ENCODE results near the gene SLC41A3. TPM values are rescaled to one million over a fixed set of nuclear protein-coding genes. Genes with fewer than 3 reads are reported as not detected.

Gene SLC41A3
- total RNA-seq, 1 experiment from 2014 or later, result 41.3 TPM

DNA sequence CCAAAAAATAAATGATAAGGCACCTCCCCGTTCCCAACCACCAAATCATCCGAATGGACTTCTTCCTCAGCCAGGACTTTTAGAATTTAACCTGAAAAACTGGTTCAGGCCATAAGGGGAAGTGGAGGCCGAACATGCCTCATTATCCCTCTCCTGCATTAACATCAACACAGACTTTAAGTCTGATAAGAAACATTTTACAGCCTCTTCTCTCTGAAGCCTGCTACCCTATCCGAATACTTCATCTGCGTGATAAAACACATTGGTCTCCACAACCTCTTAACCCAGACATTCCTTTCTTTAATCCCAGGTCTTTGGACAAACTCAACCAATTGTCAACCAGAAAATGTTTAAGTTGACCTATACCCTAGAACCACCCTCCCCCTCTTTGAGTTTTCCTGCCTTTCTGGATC, 850 bp upstream of the SLC41A3 start:
- CTCF ChIA-PET, result interaction anchor here (0.9 kb wide), 1 partner anchor 156 kb away, joined by 3 read pairs; no protein-coding TSS in a partner anchor
- intact Hi-C loops (cut with micrococcal nuclease; ENCODE audit: unreplicated experiment), result loop anchor here (1.0 to 10.0 kb wide), 2 partner anchors 94 to 170 kb away; no protein-coding TSS in a partner anchor
- Mint-ChIP-seq H3K9me3 (ENCODE audit: unreplicated experiment) (no peaks in the 10 kb centered on the region), H3K4me1 (ENCODE audit: low read depth, unreplicated experiment) (peaks cover 15% of the 10 kb centered on the region), H3K36me3 (ENCODE audit: insufficient read depth, unreplicated experiment) (no peaks in the 10 kb centered on the region), H3K27ac (ENCODE audit: unreplicated experiment) (peak overlapping the region; percentile 85), H3K27me3 (ENCODE audit: insufficient read depth, unreplicated experiment) (no peaks in the 10 kb centered on the region), H3K4me3 (ENCODE audit: unreplicated experiment) (peak overlapping the region; percentile 81)
- peak overlapping the region; percentile 73 for H3K4me3 ChIP-seq (ENCODE audit: low read depth, low read length)
- DNase-seq, result no peak
- peaks cover 7% of the 10 kb centered on the region; the same call in 1 of the 2 replicates for H3K4me1 ChIP-seq
- TF ChIP-seq, protein P1, sequence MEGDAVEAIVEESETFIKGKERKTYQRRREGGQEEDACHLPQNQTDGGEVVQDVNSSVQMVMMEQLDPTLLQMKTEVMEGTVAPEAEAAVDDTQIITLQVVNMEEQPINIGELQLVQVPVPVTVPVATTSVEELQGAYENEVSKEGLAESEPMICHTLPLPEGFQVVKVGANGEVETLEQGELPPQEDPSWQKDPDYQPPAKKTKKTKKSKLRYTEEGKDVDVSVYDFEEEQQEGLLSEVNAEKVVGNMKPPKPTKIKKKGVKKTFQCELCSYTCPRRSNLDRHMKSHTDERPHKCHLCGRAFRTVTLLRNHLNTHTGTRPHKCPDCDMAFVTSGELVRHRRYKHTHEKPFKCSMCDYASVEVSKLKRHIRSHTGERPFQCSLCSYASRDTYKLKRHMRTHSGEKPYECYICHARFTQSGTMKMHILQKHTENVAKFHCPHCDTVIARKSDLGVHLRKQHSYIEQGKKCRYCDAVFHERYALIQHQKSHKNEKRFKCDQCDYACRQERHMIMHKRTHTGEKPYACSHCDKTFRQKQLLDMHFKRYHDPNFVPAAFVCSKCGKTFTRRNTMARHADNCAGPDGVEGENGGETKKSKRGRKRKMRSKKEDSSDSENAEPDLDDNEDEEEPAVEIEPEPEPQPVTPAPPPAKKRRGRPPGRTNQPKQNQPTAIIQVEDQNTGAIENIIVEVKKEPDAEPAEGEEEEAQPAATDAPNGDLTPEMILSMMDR (IDR thresholded peaks at IDR 0.05; ENCODE audit: insufficient read depth in 1 of 2, low read depth in 1 of 2, low read length in 1 of 2, severe bottlenecking in 1 of 2, unreplicated experiment in 1 of 2), result no peak
- H3K36me3 ChIP-seq (ENCODE audit: control insufficient read depth, insufficient read depth, low read length), result no peaks in the 10 kb centered on the region
- H3K27me3 ChIP-seq (replicated peaks; ENCODE audit: control insufficient read depth, insufficient read depth, low read length), result no peaks in the 10 kb centered on the region
- TSS peak; percentile 71 for BruUV-seq (replicated peaks)
- POLR2A ChIA-PET, result interaction anchor here (1.0 kb wide), 1 partner anchor 24 kb away, joined by 3 read pairs; no protein-coding TSS in a partner anchor
- peaks cover 23% of the 10 kb centered on the region for H3K9me3 ChIP-seq

DNA sequence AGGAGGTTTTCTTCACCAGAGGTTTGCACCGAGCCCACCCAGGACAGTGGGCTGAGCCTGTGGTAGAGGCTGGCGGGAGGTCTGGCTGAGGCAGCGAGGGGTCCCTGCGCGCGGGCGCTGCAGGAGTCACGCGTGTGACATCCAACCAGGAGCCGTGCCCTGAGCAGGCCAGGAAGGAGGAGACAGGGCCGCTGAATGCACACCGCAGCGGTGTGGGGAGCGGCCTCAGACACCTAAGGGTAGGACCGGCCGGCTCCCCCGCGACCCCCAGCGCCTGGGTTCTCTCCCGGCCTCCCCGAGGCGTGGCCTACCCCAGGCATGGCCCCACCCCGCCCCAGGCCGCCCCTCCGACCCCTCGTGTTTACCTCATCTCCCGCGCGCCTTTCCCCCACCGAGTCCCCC, 412 bp downstream of the SLC41A3 start:
- intact Hi-C loops (cut with micrococcal nuclease; ENCODE audit: unreplicated experiment), result loop anchor here (10.0 kb wide), 1 partner anchor 169 kb away; no protein-coding TSS in a partner anchor
- Mint-ChIP-seq H3K36me3 (ENCODE audit: insufficient read depth, unreplicated experiment) (no peaks in the 10 kb centered on the region), H3K4me3 (ENCODE audit: unreplicated experiment) (peak overlapping the region; percentile 81), H3K4me1 (ENCODE audit: low read depth, unreplicated experiment) (peaks cover 15% of the 10 kb centered on the region), H3K27ac (ENCODE audit: unreplicated experiment) (peak overlapping the region; percentile 72), H3K9me3 (ENCODE audit: unreplicated experiment) (no peaks in the 10 kb centered on the region), H3K27me3 (ENCODE audit: insufficient read depth, unreplicated experiment) (no peaks in the 10 kb centered on the region)
- peak; percentile 47 to 56 for DNase-seq
- TF ChIP-seq, protein P1 (IDR thresholded peaks at IDR 0.05; ENCODE audit: insufficient read depth in 1 of 2, low read depth in 1 of 2, low read length in 1 of 2, severe bottlenecking in 1 of 2, unreplicated experiment in 1 of 2), result no peak
- Histone ChIP-seq H3K36me3 (ENCODE audit: control insufficient read depth, insufficient read depth, low read length) (no peaks in the 10 kb centered on the region), H3K4me1 (peaks cover 7% of the 10 kb centered on the region; the same call in 1 of the 2 replicates), H3K4me3 (ENCODE audit: low read depth, low read length) (peak overlapping the region; percentile 73), H3K27me3 (replicated peaks; ENCODE audit: control insufficient read depth, insufficient read depth, low read length) (no peaks in the 10 kb centered on the region), H3K9me3 (peaks cover 20% of the 10 kb centered on the region)
- no TSS peak for BruUV-seq (replicated peaks)
- POLR2A ChIA-PET, result interaction anchor here (0.6 to 0.7 kb wide), 2 partner anchors 187 to 315 kb away, joined by 7 to 17 read pairs; no protein-coding TSS in a partner anchor
- CTCF ChIA-PET, result interaction anchor here (0.7 kb wide), 2 partner anchors 63 to 184 kb away, joined by 4 read pairs; no protein-coding TSS in a partner anchor

GRCh38 chr3:126083138-126083445, 832 bp downstream of the SLC41A3 start:
- H3K27ac Mint-ChIP-seq (ENCODE audit: unreplicated experiment), result peak overlapping the region; percentile 72
- no TSS peak for BruUV-seq (replicated peaks)
- peak overlapping the region; percentile 81 for H3K4me3 Mint-ChIP-seq (ENCODE audit: unreplicated experiment)
- peaks cover 16% of the 10 kb centered on the region for H3K9me3 ChIP-seq
- TF ChIP-seq, protein P1 (IDR thresholded peaks at IDR 0.05; ENCODE audit: insufficient read depth in 1 of 2, low read depth in 1 of 2, low read length in 1 of 2, severe bottlenecking in 1 of 2, unreplicated experiment in 1 of 2), result no peak
- H3K4me1 ChIP-seq, result peaks cover 7% of the 10 kb centered on the region; the same call in 1 of the 2 replicates
- H3K4me3 ChIP-seq (ENCODE audit: low read depth, low read length), result peak overlapping the region; percentile 73
- DNase-seq, result no peak
- ChIA-PET CTCF (no interaction called here), POLR2A (no interaction called here)
- intact Hi-C loops (cut with micrococcal nuclease; ENCODE audit: unreplicated experiment), result loop anchor here (10.0 kb wide), 1 partner anchor 168 kb away; no protein-coding TSS in a partner anchor
- no peaks in the 10 kb centered on the region for H3K36me3 Mint-ChIP-seq (ENCODE audit: insufficient read depth, unreplicated experiment)
- no peaks in the 10 kb centered on the region for H3K27me3 Mint-ChIP-seq (ENCODE audit: insufficient read depth, unreplicated experiment)
- no peaks in the 10 kb centered on the region for H3K27me3 ChIP-seq (replicated peaks; ENCODE audit: control insufficient read depth, insufficient read depth, low read length)
- H3K4me1 Mint-ChIP-seq (ENCODE audit: low read depth, unreplicated experiment), result peaks cover 15% of the 10 kb centered on the region
- no peaks in the 10 kb centered on the region for H3K36me3 ChIP-seq (ENCODE audit: control insufficient read depth, insufficient read depth, low read length)
- no peaks in the 10 kb centered on the region for H3K9me3 Mint-ChIP-seq (ENCODE audit: unreplicated experiment)
